ENCODE results near the gene RHOF.

RHOF gene

GRCh38 chr12:121819212-121819949 is 25.9 kb upstream of the RHOF start:
- DNase-seq: no peak

DNA sequence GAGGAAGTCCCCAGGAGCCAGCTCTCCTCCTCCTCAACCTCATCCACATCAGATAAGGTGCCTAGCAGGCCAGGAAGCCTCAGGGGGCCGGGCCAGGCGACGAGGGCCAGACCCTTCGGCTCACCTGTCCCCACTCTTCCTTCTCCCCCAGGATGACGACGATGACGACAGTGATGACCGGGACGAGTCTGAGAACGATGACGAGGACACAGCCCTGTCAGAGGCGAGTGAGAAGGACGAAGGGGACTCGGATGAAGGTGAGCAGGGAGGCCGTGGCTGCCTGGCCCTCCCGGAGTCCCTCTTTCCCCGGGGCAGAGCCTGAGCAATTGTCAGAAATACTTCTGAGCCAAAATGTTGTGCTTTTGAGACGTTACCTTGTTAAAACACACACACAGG is 24.2 kb upstream of the RHOF start:
- no peak for DNase-seq

- DNase-seq: no peak
Observed at GRCh38 chr12:121816925-121817647, 23.6 kb upstream of the RHOF start.

- no peak for DNase-seq
Observed at GRCh38 chr12:121815263-121815662, 21.8 kb upstream of the RHOF start.

- no peak for DNase-seq
Observed at GRCh38 chr12:121814429-121815119, 21.1 kb upstream of the RHOF start.

GRCh38 chr12:121813951-121814350 is 20.5 kb upstream of the RHOF start:
- DNase-seq: no peak

GRCh38 chr12:121812921-121813896 is 19.7 kb upstream of the RHOF start:
- no peak for DNase-seq

DNA sequence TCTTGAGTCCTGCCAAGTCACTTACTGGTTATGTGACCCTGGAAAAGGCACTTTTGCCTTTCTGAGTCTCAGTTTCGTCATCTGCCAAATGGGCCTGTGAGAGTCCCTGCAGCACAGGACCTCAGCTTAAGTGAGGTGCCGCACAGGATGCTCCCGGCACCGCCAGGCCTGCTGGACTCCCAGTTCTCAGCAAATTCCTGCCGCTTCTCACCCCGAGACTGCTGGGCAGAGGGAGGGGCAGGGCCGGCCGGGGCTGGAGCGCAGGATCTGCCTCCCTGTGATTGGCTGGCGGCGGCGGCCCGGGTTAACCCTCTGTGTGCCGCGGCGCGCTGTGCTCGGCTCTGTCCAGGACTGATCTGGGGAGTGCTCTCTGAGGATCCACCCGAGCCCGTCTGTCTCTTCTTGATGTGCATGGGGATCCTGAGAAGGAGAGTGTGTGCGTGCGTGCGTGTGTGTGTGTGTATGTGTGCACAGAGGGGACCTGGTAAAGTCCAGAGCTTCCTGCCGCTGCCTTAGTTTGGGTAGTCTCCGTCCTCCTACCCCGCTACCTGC is 18.9 kb upstream of the RHOF start:
- DNase-seq: peak; percentile 55

DNA sequence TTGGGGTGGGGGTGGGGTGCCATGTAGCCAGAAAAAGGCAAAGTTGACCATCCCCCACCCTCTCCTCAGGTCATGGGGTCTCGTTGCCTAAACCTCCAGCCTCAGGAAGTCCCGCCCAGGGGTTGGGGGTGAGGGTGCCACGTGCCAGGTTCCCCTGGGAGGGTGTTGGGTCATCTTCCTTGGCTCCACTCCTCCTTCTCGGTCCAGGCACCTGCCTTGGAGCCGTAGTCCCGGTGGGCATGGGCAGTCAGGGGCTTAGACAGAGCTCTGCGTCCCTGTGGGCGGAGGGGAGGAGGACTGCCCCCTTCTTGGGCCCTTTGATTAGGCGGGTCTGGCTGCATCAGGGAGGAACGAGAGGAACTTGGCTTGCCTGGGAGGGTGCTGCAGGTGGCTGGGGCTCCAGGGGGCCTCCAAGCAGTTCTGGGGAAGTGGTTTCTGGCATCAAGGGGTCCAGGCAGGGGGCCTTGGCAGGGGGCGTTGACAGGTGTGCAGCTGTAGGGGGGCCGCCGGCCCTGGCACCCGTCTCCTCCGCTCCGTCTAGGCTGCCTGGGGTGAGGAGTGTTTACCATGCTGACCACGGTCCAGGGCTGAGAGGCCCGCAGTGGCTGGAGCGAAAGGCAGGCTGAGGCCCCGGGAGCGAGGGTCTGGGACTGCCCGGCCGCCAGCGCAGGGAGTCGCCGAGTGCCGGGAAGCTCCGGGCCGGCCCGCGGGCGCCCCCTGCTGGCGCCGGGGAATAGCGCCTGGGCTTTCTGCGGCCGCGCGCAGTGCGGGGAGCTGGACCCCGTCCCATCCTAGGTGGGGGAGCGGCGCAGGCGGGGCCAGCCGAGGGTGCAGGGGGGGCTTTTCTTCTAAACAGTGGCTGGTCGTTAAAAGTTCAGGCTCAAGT is 18.2 kb upstream of the RHOF start:
- DNase-seq: peak; percentile 66

DNA sequence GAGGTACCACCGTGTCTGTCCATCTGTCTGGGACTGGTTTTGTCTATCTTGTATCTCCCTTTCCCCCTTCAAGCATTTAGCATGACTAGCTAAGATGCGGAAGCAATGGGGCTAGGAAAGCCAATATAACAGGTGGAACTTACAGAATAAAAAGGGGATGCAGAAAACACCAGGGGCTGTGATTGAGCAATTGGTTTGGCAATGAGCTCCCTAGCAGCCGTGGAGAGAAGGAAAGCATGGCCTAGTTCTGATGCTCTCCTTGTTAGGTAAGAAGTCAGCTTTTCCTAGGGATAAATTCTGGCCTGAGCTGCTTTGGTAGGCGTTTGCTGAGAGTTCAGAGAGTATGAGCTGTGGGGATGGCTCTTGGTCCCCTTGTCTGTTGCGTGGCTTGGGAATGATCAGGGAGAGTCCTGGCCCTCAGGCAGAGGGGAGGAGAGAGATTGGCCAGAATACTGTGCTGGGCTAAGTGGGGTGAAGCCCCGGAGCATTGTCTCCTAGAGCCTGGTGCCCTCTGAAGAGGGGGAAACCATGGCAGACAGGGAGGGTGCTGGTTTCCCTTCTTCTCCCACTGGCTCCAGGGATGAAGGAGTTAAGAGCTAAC is 17.4 kb upstream of the RHOF start:
- no peak for DNase-seq

- DNase-seq: no peak
Observed at GRCh38 chr12:121810234-121810817, 16.8 kb upstream of the RHOF start.

GRCh38 chr12:121809712-121810116 is 16.2 kb upstream of the RHOF start:
- DNase-seq: no peak

DNA sequence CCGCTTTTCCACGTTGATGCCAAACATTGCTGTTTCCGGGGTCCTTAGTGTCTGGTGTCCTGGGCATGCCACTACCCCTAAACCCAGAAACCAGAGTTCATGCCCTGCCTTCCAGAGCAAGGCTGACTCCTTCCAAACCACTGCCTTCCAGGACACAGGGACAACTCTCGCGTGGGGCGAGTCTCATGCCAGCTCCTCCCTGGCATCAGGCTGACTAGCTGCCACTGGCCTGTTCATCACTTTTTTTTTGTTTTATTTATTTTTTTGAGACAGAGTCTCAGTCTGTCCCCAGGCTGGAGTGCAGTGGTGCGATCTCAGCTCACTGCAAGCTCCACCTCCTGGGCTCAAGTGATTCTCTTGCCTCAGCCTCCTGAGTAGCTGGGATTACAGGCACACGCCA is 15.1 kb upstream of the RHOF start:
- DNase-seq: no peak

GRCh38 chr12:121807642-121808347 is 14.3 kb upstream of the RHOF start:
- DNase-seq: no peak

DNA sequence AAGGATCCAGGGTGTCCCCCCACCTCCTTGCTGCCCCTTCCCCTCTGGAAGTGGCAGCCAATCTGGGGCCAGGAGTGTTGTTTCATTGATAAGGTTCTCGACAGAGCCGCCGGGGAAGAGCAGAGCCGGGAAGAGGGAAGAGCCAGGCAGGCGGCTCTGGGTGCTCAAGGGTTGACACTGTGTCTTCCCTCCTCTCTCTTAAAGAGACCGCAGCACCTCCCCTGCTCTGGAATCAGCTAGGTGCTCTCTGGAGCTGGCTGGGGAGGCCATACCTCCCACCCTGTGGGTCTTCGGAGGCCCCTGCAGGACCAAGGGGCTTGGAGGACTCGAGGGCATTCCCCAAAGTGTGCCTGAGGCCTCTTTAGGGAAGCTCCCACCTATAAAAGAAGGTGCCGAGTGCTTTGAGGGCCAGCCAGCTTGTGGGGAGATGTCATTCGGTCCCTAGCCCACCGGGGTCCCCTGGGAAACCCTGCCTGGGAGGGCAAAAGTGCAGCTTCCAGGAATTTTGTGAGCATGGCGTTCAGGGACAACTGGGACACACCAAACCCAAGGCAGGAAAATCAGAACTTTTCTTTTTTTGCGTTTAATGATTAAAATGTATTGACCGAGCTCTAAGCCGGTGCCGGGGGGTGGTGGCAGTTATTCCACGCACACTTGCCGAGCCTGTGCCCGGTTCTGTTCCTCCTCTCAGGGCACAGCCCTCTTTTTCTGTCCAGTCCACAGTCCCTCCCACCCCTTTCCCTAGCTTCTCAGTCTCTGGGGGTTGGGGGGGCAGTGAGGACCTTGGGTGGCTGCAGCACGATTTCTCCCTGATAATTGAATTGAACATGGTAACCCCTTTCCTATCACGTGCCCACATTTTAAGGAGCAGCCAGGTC is 13.3 kb upstream of the RHOF start:
- DNase-seq: no peak

- DNase-seq: no peak
Observed at GRCh38 chr12:121806009-121806545, 12.6 kb upstream of the RHOF start.

GRCh38 chr12:121805171-121806008 is 11.9 kb upstream of the RHOF start:
- peak; percentile 40 for DNase-seq

All from fibroblast of skin of scalp (primary cell).